GM10266 (cell line): ENCODE measurements around the gene ZNF831.

Source experiments
- DNase-seq: peaks from one replicate; pipeline ENCODE4 v3.0.0; 2012; ENCODE audit errors: extremely low spot score
- CTCF ChIP-seq: IDR thresholded peaks from 2 replicates; pipeline ENCODE4 v1.5.1; 2012; ENCODE audit warnings: mild to moderate bottlenecking, low read depth; ENCODE audit not compliant: control insufficient read depth, insufficient read depth; ENCODE audit errors: missing control alignments

ZNF831 gene

GRCh38 chr20:59122566-59122919 is 41.1 kb upstream of the ZNF831 start:
- DNase-seq: no peak
- TF ChIP-seq CTCF: no peak

GRCh38 chr20:59123011-59123677 is 40.5 kb upstream of the ZNF831 start:
- DNase-seq: no peak
- TF ChIP-seq CTCF: no peak

- no peak for TF ChIP-seq CTCF
- no peak for DNase-seq
These were observed 39.9 kb upstream of the ZNF831 start for GRCh38 chr20:59123678-59124255.

GRCh38 chr20:59124296-59125029 is 39.2 kb upstream of the ZNF831 start:
- TF ChIP-seq CTCF: no peak
- no peak for DNase-seq

- no peak for TF ChIP-seq CTCF
These were observed 38.3 kb upstream of the ZNF831 start for GRCh38 chr20:59125332-59125731.

GRCh38 chr20:59125836-59126235 is 37.8 kb upstream of the ZNF831 start:
- DNase-seq: no peak
- no peak for TF ChIP-seq CTCF

More at GRCh38 chr20:59125332-59125731, 38.3 kb upstream of the ZNF831 start:
- no peak for DNase-seq

GRCh38 chr20:59127839-59128238 is 35.8 kb upstream of the ZNF831 start:
- no peak for TF ChIP-seq CTCF
- DNase-seq: no peak
